NCI-H1092 (cell line): ENCODE data around the gene PLEK.
"Not testable (repeated sequence)": the region's sequence is repeated elsewhere in the genome, so short reads cannot be mapped to it uniquely, and the experiment has no call there.

Experiments used
- DNase-seq: peaks from one replicate; lab custom pipeline; 2025; lab: John Stamatoyannopoulos, UW

Gene PLEK

GRCh38 chr2:68441179-68441993 is 76.3 kb downstream of the PLEK start:
- peak; percentile 76 for DNase-seq

DNA sequence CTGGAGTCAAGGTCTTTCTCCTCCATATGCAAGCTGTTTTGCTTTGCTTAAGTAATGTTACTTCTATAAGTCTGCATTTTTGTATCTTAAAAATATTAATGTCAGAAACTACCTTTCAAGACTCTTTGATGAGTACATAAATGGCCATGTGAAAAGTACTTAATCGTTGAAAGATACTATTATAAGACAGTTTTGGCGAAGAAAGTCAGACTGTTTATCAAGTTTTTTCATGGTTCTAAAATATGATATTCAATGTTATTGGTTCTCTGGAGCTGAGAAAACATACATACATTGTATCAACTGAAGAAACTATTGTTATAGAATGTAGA is 76.9 kb downstream of the PLEK start:
- DNase-seq, result no peak

DNA sequence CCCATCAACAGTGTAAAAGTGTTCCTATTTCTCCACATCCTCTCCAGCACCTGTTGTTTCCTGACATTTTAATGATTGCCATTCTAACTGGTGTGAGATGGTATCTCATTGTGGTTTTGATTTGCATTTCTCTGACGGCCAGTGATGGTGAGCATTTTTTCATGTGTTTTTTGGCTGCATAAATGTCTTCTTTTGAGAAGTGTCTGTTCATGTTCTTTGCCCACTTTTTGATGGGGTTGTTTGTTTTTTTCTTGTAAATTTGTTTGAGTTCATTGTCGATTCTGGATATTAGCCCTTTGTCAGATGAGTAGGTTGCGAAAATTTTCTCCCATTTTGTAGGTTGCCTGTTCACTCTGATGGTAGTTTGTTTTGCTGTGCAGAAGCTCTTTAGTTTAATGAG is 81.3 kb downstream of the PLEK start:
- DNase-seq, result not testable (repeated sequence)
